Natural killer cell (primary cell): ENCODE data around the gene ZC3H12C. TPM values are rescaled to one million over a fixed set of nuclear protein-coding genes. Genes with fewer than 3 reads are reported as not detected.

ENCODE experiments used
- ATAC-seq, 3 donors: fragments of 150-1000 bp in 2 of 3; fragments of 200-7000 bp in 1 of 3; cut with Tn5 transposase; 1 replicate in 1 of 3; 2 replicates in 2 of 3; pipeline ENCODE4 v1.10.0; 2021; ENCODE audit warnings: mild to moderate bottlenecking in 2 of 3, moderate library complexity in 2 of 3
- DNase-seq, 2 donors: peaks; one replicate each; pipeline versions ENCODE4 v3.0.0 to v3.0.0-alpha.2; 2013 to 2021; ENCODE audit warnings: mixed read lengths in 1 of 2
- H3K27ac ChIP-seq: one replicate; pipeline ENCODE4 v1.5.1; 2013; ENCODE audit warnings: mild to moderate bottlenecking, low read length
- H3K27me3 ChIP-seq: one replicate; pipeline ENCODE4 v1.6.1; 2013; ENCODE audit warnings: low read length; ENCODE audit not compliant: control insufficient read depth, insufficient read depth
- H3K36me3 ChIP-seq: one replicate; pipeline ENCODE4 v1.6.1; 2013; ENCODE audit warnings: low read length; ENCODE audit not compliant: control insufficient read depth, insufficient read depth
- H3K4me1 ChIP-seq: one replicate; pipeline ENCODE4 v1.6.1; 2013; ENCODE audit warnings: low read length; ENCODE audit not compliant: control insufficient read depth, insufficient read depth
- H3K4me3 ChIP-seq: one replicate; pipeline ENCODE4 v1.5.1; 2013; ENCODE audit warnings: low read length
- H3K9me3 ChIP-seq: one replicate; pipeline ENCODE4 v1.6.1; 2013; ENCODE audit warnings: low read length; ENCODE audit not compliant: control insufficient read depth, insufficient read depth
- H3K27ac Mint-ChIP-seq, 2 donors: one replicate each; pipeline ENCODE4 v1.8.0; 2022; ENCODE audit warnings: mild to moderate bottlenecking in 2 of 2, mixed read lengths in 2 of 2, moderate library complexity in 1 of 2
- H3K27me3 Mint-ChIP-seq, 2 donors: one replicate each; pipeline ENCODE4 v1.8.0; 2022; ENCODE audit warnings: low read depth in 2 of 2, mixed read lengths in 2 of 2
- H3K36me3 Mint-ChIP-seq: one replicate; pipeline ENCODE4 v1.8.0; 2022; ENCODE audit warnings: mixed read lengths
- H3K4me1 Mint-ChIP-seq, 2 donors: one replicate each; pipeline ENCODE4 v1.8.0; 2022; ENCODE audit warnings: mixed read lengths in 2 of 2
- H3K4me3 Mint-ChIP-seq: one replicate; pipeline ENCODE4 v1.8.0; 2022; ENCODE audit warnings: mild to moderate bottlenecking, moderate library complexity, mixed read lengths
- H3K9me3 Mint-ChIP-seq, 2 donors: one replicate each; pipeline ENCODE4 v1.8.0; 2022; ENCODE audit warnings: mixed read lengths in 2 of 2
- WGBS: methylation state at CpG from one replicate; pipeline ENCODE4 v1.1.7; 2013; ENCODE audit warnings: missing lambda C conversion rate; ENCODE audit not compliant: insufficient coverage; 5-methylcytosine and 5-hydroxymethylcytosine counted together
- intact Hi-C: fragments of 100-400 bp; cut with micrococcal nuclease; formaldehyde crosslinking; loops from one replicate; pipeline ENCODE4 v1.14.2; 2022
- total RNA-seq, 4 donors: library from RNA; stranded (reverse); fragments of 120-200 nt in 1 of 4; gene quantifications; one replicate each; pipeline versions ENCODE4 v1.2.3 to v1.2.4, GENCODE V29; 2013 to 2022
- TF ChIP-seq, protein P1 (sequence below): fragments of 200-600 bp; IDR thresholded peaks from one replicate; pipeline ENCODE4 v1.8.0; 2022; ENCODE audit warnings: antibody characterized with exemption

Gene ZC3H12C
- total RNA-seq, 3 donors from 2014 or later (not counting 1 experiment from before 2014, with no cell fraction given) = 0.16 to 0.45 TPM; not detected in 1

DNA sequence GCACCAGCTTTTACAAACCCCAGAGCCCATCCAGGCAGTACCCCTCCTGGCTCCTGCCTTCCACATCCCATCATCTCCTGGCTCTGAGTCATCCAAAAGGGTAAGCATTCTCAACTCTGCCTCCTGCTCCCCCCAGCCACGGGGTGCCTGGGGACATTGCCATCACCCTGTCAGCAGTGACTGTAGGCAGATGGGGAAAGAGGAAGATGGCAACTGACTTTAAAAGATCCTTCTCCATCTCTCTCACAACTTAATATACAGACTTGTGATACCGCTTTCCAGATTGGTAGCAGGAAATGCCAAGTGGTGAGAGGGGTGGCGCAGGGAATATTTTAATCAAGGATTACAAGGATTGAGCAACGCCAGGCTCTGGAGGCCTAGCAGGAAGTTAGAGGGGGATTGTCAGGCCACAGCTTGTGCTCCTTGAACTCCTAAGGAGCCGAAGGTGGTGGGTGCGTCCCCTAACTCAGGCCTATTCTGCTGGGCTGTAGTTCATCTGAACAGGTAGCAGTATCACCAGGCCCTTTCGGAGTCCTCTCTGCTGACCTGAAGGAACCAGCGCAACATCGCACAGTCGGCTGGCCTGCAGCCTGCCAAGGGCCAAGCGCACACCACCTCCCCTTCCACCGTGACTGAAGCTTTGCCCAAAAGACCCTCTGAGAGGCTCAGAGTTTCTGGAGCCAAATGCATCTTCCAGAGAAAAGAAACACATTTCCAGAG is 83.3 kb downstream of the ZC3H12C start:
- Mint-ChIP-seq H3K4me3 (no peak overlapping the region), H3K27ac (no peak overlapping the region), H3K9me3 (no peaks in the 10 kb centered on the region), H3K27me3 (peaks cover 0 to 6% of the 10 kb centered on the region in 2 donors), H3K4me1 (peaks cover 7 to 8% of the 10 kb centered on the region in 2 donors), H3K36me3 (no peaks in the 10 kb centered on the region)
- Histone ChIP-seq H3K4me1 (peaks cover 3% of the 10 kb centered on the region), H3K9me3 (no peaks in the 10 kb centered on the region), H3K27ac (no peak overlapping the region), H3K27me3 (no peaks in the 10 kb centered on the region), H3K36me3 (no peaks in the 10 kb centered on the region), H3K4me3 (no peak overlapping the region)
- intact Hi-C loops = no loop called here
- WGBS = 92% methylated on average over 11 of the region's 12 CpGs
- no peak for ATAC-seq
- DNase-seq = no peak
- TF ChIP-seq, protein P1, sequence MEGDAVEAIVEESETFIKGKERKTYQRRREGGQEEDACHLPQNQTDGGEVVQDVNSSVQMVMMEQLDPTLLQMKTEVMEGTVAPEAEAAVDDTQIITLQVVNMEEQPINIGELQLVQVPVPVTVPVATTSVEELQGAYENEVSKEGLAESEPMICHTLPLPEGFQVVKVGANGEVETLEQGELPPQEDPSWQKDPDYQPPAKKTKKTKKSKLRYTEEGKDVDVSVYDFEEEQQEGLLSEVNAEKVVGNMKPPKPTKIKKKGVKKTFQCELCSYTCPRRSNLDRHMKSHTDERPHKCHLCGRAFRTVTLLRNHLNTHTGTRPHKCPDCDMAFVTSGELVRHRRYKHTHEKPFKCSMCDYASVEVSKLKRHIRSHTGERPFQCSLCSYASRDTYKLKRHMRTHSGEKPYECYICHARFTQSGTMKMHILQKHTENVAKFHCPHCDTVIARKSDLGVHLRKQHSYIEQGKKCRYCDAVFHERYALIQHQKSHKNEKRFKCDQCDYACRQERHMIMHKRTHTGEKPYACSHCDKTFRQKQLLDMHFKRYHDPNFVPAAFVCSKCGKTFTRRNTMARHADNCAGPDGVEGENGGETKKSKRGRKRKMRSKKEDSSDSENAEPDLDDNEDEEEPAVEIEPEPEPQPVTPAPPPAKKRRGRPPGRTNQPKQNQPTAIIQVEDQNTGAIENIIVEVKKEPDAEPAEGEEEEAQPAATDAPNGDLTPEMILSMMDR = no peak

DNA sequence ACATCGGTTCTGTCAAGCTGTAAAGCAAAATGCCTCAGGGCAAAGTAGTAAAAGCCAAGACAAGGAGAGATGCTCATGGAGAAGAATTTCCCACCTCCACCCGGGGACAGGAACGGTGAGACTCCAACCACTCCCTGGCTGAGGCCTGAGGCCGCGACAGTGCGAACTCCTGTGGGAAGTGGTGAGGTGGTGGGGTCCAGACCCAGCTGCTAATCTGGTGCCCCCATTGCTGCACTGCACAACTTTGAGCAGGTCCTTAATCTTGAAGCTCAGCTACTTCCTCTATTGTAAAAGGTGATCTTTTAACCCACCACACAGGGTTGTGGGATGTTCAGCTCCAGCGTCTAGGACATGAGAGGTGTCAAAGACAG is 83.9 kb downstream of the ZC3H12C start:
- no peaks in the 10 kb centered on the region for H3K36me3 ChIP-seq
- H3K4me1 ChIP-seq = peaks cover 3% of the 10 kb centered on the region
- no peak overlapping the region for H3K27ac Mint-ChIP-seq
- no peak for DNase-seq
- H3K27me3 ChIP-seq = no peaks in the 10 kb centered on the region
- no peak for ATAC-seq
- no peaks in the 10 kb centered on the region for H3K9me3 Mint-ChIP-seq
- no peaks in the 10 kb centered on the region for H3K36me3 Mint-ChIP-seq
- no peaks in the 10 kb centered on the region for H3K9me3 ChIP-seq
- intact Hi-C loops = no loop called here
- no peak overlapping the region for H3K27ac ChIP-seq
- no peak overlapping the region for H3K4me3 Mint-ChIP-seq
- TF ChIP-seq, protein P1 = no peak
- peaks cover 7 to 8% of the 10 kb centered on the region in 2 donors for H3K4me1 Mint-ChIP-seq
- H3K4me3 ChIP-seq = no peak overlapping the region
- peaks cover 0 to 6% of the 10 kb centered on the region in 2 donors for H3K27me3 Mint-ChIP-seq
- WGBS = 47% methylated on average over 7 of the region's 7 CpGs

DNA sequence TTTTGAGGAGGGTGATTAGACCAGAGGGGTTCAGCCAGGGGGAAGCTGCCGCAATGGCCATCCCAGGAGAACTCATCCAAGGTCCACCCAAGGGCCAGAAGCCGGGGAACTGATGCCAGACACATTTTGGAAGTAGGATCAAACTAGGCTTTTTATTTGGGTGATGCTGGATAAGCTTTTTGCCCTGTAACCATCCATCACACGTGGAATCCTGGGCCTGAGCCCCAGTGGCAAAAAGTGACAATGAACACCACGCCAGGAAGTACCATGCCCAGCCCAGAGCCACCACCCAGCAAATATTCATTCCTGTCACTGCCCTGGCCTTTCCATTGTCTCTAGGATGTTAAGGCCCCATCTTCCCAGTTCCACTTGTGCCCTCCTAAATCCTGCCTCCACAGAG is 85.9 kb downstream of the ZC3H12C start:
- no peak overlapping the region for H3K4me3 ChIP-seq
- no peaks in the 10 kb centered on the region for H3K9me3 ChIP-seq
- no peak for DNase-seq
- TF ChIP-seq, protein P1 = no peak
- Mint-ChIP-seq H3K9me3 (no peaks in the 10 kb centered on the region), H3K4me3 (no peak overlapping the region), H3K36me3 (no peaks in the 10 kb centered on the region), H3K4me1 (peaks cover 4% of the 10 kb centered on the region in 2 donors), H3K27ac (no peak overlapping the region), H3K27me3 (peaks cover 0 to 2% of the 10 kb centered on the region in 2 donors)
- no peak for ATAC-seq
- H3K27ac ChIP-seq = no peak overlapping the region
- H3K4me1 ChIP-seq = peaks cover 3% of the 10 kb centered on the region
- intact Hi-C loops = no loop called here
- H3K27me3 ChIP-seq = no peaks in the 10 kb centered on the region
- H3K36me3 ChIP-seq = no peaks in the 10 kb centered on the region
- WGBS = 92% methylated on average over 4 of the region's 4 CpGs

DNA sequence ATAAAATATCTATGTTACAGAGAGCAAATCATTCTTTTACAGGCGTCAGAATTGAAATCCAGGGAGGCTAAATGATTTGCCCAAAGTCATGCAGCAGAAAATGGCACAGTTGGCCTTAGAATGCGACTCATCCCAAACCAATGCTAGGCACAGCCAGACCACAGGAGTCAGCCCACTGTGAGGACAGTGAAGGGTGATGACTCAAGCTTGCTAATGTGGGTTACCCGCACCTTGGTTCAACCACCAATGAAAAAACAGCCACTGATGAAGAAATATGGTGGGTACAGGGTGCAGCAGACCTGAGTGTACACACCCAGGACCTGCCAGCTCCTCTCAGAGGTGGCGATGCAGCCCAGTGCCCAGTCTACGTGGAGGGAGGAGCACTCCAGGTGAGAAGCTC is 89.7 kb downstream of the ZC3H12C start:
- H3K9me3 ChIP-seq = no peaks in the 10 kb centered on the region
- Mint-ChIP-seq H3K36me3 (no peaks in the 10 kb centered on the region), H3K27me3 (no peaks in the 10 kb centered on the region), H3K4me1 (no peaks in the 10 kb centered on the region), H3K4me3 (no peak overlapping the region), H3K9me3 (no peaks in the 10 kb centered on the region), H3K27ac (no peak overlapping the region)
- no peaks in the 10 kb centered on the region for H3K27me3 ChIP-seq
- DNase-seq (no peak), ATAC-seq (no peak)
- H3K36me3 ChIP-seq = no peaks in the 10 kb centered on the region
- no peak overlapping the region for H3K27ac ChIP-seq
- WGBS = 88% methylated on average over 5 of the region's 5 CpGs
- H3K4me1 ChIP-seq = no peaks in the 10 kb centered on the region
- intact Hi-C loops = no loop called here
- TF ChIP-seq, protein P1 = no peak
- no peak overlapping the region for H3K4me3 ChIP-seq
